ENCODE data around the gene MRPL36.
"Not testable (repeated sequence)": the region's sequence is repeated elsewhere in the genome, so short reads cannot be mapped to it uniquely, and the experiment has no call there.

Gene MRPL36

DNA sequence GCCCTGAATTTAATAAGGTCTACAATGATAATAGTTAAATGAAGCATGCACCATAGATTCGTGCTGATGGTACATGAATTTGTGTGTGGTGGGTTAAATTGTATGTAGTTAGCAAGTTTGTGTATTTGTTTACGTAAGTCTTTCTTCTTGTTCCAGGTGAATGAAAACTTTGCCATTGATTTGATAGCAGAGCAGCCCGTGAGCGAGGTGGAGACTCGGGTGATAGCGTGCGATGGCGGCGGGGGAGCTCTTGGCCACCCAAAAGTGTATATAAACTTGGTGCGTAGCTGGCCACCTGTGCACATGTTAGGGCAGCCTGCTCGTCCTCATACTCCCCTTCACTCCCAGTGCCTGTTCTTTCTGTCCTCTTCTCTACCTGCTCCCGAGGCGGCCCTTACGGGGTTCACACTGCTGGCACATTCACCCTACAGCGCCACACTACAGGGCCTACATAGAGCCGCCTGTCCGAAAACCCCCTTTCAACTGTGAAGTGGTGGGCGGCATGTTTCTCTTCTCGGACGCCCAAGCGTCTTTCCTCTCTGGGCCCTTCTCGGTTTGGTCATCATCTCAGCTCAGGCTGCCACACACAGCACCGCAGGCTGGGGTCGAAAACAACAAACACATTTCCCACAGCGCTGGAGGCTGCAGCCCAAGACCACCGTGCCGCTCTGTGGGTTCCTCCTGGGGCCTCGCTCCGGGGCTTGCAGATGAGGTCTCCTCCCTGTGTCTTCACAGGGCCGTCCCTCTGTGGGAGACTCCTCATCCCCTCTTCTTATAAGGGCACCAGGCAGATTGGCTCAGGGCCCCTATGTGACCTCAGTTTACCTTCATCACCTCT, 14.8 kb upstream of the MRPL36 start:
- no peak for DNase-seq

DNA sequence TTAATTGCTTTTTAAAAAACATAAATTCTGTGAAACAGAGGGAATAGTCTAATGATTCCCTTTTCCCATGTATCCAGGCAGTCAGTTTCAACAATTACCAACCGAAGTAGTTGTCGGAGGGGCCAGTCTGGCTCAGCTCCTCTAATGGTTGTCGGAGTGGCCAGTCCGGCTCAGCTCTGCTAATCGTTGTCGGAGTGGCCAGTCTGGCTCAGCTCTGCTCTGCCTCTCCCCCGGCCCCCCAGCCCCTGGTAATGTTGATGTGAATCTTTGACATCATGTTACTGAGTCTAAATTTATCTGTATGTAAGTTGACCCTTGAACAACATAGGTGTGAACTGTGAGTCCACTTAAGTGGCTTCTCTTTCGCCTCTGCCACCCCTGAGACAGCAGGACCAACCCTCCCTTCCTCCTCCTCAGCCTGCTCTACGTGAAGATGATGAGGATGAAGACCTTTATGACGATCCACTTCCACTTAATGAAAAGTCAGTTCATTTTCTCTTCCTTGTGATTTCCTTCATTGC, 11.0 kb upstream of the MRPL36 start:
- no peak for DNase-seq

GRCh38 chr5:1809416-1810035, 9.9 kb upstream of the MRPL36 start:
- DNase-seq = no peak

DNA sequence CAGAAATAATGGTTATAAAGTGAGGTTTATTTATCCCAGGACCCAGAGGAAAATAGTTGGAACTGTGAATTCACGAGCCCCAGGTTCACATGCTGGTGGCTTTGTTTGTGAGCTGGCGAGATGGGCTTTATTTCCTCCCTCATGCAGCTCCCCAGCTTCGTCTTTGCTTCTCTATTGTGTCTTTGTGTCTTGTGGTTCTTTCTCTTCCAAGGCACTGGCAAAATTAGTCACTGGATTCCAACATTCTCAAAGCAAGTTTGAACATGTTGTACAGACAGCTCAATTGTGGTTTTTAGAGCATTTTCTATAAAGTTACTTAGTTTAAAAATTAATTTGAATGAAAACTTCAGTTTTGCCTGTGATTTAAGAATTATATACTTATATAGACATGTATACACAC, 8.8 kb upstream of the MRPL36 start:
- no peak for DNase-seq

GRCh38 chr5:1807451-1808185, 8.0 kb upstream of the MRPL36 start:
- no peak for DNase-seq

GRCh38 chr5:1806974-1807373, 7.3 kb upstream of the MRPL36 start:
- no peak for DNase-seq

DNA sequence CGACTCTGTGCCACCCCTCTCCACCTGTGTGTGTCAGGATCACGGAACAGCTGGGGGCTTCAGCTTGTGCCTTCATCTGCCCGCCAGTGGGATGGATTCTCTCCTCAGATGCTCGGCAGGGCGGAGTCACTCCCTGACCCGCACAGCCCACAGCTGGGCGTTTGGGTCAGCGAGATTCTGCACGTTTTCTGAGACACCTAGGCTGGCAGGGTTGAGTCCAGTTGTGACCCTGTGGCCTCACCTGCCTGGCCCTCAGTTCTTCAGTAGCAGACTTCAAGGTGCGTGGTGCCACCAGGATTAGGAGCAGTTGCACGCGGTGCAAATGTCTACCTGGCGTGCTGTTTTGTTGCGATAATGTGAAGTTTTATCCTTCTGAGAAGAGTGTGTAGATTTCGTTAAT, 6.6 kb upstream of the MRPL36 start:
- DNase-seq = no peak

DNA sequence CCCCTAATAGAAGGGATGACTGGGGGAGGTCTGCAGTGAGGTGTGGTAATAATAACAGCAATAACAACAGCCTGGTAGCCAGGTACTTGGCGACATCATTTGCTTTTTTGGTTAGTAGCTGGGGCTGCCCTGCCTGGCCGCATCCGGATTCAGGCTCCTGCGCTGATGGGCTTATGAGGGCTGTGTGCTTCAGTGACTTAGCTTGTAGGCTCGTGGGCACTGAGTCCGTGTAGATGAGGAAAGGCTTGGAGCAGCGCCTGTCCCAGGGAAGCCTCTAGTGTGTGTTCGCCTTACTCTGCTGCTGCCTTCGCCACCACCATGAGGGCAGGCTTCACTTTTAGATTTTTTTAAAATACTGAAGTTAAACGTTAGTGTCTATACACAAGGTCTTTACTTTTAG, 6.1 kb upstream of the MRPL36 start:
- no peak for DNase-seq

GRCh38 chr5:1805326-1805725, 5.7 kb upstream of the MRPL36 start:
- DNase-seq = no peak

- no peak for DNase-seq
Observed at GRCh38 chr5:1804001-1804690, 4.5 kb upstream of the MRPL36 start.

- no peak for DNase-seq
Observed at GRCh38 chr5:1803192-1803591, 3.6 kb upstream of the MRPL36 start.

- DNase-seq = no peak
Observed at GRCh38 chr5:1801967-1802295, 2.3 kb upstream of the MRPL36 start.

GRCh38 chr5:1801222-1801966, 1.8 kb upstream of the MRPL36 start, which contains the start of gene NDUFS6:
Gene NDUFS6, plus strand, starts transcription at chr5:1801407. Its CDS starts 11 bp downstream, at chr5:1801418.
- DNase-seq = no peak

GRCh38 chr5:1800472-1801221, 1.0 kb upstream of the MRPL36 start:
- DNase-seq = no peak

GRCh38 chr5:1799110-1799601, 481 bp downstream of the MRPL36 start:
- no peak for DNase-seq

GRCh38 chr5:1798589-1798988, 1.0 kb downstream of the MRPL36 start:
- not testable (repeated sequence) for DNase-seq

- DNase-seq = no peak
Observed at GRCh38 chr5:1797855-1798254, 1.8 kb downstream of the MRPL36 start.

DNA sequence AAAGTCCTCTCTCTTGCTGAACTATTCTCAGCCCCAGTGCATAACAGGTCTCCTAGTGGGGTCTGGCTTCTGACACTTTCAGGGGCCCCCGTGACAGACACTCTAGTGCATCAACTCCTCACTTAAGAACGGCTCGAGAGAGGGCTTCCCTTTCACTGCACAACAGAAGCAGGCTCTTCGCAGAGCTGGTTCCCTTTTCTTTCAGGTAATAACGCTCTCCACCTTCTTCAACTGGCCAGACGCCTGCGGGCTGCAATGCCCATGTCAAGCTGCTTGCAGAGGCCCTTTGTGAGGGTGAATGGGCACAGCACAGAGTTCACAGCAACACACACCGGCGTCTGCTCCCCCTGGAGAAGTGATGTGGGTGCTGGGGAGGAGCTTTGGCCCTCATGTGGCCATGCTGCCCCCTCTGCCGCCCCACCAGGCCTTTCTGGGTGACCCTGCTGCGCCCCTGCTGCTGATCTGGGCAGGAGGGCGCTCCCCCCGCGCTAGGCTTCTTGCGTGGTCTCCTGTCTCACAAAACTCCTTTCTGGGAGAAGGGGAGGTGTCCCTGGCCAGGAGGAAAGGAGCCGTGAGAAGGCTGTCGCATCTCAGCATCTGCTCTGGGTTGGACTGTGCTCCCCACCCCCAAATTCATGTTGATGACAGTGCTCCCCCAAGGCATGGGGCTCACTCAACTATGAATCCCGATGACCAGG, 2.4 kb downstream of the MRPL36 start:
- no peak for DNase-seq

DNA sequence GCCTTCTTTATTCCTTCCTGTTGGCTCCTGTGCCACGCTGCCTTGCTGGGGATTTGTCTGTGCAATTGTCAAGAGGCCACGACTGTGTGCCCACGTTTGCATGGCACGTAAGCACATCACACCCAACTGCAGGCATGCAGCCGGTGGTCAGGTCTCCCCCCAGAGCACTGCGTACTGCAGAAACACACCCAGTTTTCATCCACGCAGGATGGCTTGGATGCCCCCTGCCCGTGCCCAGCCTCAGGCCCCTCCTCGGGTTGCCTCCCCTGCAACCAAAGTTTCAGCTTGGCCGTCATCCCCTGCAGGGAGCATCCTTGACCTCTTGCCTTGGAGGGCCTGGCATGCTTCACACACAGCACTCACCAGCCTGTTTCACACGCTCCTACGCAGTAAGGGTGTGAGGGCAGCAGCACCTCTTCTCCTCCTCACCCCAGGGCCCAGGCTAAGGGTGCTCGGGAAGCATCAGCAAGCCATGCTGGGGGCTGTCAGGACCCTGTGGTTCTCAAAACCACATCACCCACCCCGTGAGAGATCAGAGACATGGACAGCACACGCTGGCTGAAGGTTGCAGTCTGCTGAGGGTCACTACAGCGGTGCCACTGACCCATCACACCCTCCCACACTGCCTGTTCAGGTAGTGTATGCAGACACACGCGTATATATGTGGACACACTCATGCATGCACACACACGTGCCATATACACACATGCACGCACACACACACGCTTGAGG, 3.1 kb downstream of the MRPL36 start:
- no peak for DNase-seq

GRCh38 chr5:1795931-1796330, 3.7 kb downstream of the MRPL36 start:
- DNase-seq = no peak
